HG02759 (cell line): Measurements from ENCODE around the gene PARD3B.

Experiments used
- ATAC-seq: cut with Tn5 transposase; IDR thresholded peaks from one replicate; pipeline ENCODE4 v1.9.1; 2021; ENCODE audit warnings: mild to moderate bottlenecking, moderate library complexity; ENCODE audit not compliant: unreplicated experiment

PARD3B gene

GRCh38 chr2:205290299-205290698, 745.0 kb downstream of the PARD3B start:
- no peak for ATAC-seq

DNA sequence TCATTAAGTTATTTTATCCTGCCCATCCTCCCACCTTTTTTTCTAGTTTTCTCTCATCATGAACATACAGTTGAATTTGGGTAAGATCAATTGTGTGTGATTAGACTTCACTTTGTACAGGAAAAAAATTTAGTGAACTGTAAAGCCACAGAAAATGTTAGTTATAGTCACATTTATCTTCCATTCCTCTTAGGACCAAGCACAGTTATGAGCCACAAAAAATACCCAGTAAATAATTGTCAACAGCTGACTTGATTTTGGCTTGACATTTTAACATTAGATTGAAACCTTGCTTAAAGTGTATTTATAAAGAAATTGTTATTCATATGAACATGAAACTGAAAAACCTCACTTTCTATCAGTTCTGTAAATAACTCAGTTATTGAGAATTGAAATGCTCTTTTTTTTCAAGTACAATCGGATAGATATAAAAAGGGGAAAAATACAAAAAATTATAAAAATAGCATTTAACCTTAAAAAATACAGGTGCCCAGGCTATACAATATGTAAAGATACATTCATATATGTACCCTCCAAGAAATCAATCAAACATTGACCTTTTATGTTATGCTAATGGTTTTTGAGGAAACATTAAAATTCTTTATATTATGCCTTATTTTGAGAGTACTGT, 747.5 kb downstream of the PARD3B start:
- no peak for ATAC-seq

GRCh38 chr2:205293559-205293958, 748.3 kb downstream of the PARD3B start:
- ATAC-seq, result no peak

- ATAC-seq, result no peak
Observed at GRCh38 chr2:205296959-205297358, 751.7 kb downstream of the PARD3B start.

DNA sequence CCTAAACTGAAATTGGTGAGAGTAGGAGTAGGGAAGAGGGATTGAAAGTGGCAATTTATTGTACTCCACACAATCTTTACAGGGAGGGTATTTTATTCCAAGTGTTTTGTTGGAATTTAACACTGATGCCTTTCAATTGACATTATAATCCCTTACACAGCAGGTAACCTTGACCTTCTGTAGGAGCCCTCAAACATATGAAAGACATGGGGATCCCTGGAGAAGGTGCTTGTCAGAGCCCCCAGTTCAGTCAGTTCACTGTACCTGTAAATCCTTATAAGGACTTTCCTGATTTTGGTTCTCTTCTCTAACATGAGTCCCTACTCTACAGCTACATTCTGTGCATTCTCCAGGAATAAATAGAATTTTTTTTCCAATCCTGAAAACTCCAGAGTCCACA, 752.1 kb downstream of the PARD3B start:
- no peak for ATAC-seq

DNA sequence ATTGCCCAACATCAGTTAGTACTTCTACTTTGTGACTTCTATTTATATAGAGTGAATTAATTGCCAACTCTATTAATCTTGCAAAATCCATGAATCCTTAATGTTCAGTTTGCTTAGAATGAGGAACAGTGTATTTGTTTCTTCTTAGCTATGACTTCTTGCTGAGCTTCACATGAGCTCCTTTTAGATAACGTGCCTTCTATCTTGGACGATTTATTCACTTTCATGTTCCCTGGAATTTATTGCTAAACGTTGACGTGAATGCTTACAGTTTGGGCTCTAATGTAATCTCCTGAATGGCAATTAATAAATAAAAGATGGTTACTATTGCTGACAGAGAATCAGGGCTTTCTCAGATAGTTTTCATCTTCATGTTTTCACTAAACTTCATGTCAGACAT, 752.6 kb downstream of the PARD3B start:
- ATAC-seq, result no peak

DNA sequence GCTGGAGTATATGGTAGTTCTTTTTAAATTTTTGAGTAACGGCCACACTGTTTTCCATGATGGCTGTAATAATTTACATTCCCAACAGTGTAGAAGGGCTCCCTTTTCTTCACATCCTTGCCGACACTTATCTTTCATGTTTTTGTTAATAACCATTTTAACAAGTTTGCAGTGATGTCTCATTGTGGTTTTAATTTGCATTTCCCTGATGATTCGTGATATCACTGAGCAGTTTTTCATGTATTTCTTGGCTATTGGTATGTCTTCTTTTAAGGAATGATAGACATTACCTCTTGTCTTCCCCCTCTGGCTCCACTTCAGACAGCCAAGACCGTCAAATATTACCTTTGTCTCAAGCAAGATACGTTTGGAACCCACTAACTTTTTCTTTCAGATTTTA, 765.9 kb downstream of the PARD3B start:
- ATAC-seq, result no peak

DNA sequence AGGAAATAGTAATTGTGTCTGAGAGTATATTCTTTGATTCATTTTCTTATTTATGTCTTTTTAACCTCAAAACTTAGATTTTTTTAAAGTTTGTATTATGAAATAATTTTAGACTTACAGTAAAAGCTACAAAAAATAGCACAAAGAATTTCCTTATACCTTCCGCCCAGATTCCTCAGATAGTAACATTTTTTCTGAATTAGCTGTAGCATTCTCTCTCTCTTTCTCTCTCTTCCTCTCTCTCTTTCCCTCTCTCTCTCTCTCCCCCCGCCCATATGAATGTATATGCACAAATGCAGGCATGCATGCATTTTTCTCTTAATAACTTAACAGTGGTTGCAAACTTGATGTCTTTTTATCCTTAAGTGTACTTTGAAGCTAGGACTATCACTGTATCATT, 776.0 kb downstream of the PARD3B start:
- no peak for ATAC-seq

- ATAC-seq, result no peak
Observed at GRCh38 chr2:205323929-205324328, 778.7 kb downstream of the PARD3B start.

GRCh38 chr2:205324355-205324754, 779.1 kb downstream of the PARD3B start:
- ATAC-seq, result peak; percentile 49

DNA sequence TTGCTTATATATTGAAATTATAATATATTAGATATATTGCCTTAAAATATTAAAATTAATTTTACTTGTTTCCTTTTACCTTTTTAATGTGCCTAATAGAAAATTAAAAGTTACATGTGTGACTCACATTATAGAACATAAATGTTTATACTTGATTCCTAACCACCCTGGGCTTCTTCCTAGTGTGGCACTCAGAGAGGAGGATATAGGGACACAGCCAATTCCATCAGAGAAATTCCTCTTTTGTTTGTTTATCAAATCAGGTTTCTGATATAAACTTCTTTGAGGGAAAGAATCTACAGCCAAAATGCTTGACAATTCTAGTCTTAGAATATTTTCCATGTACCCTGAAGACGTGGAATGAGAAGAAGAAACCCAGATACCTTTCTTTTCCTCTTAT, 788.1 kb downstream of the PARD3B start:
- no peak for ATAC-seq

- no peak for ATAC-seq
Observed at GRCh38 chr2:205337274-205337673, 792.0 kb downstream of the PARD3B start.

- ATAC-seq, result no peak
Observed at GRCh38 chr2:205338156-205338555, 792.9 kb downstream of the PARD3B start.

GRCh38 chr2:205343103-205343502, 797.8 kb downstream of the PARD3B start:
- no peak for ATAC-seq

DNA sequence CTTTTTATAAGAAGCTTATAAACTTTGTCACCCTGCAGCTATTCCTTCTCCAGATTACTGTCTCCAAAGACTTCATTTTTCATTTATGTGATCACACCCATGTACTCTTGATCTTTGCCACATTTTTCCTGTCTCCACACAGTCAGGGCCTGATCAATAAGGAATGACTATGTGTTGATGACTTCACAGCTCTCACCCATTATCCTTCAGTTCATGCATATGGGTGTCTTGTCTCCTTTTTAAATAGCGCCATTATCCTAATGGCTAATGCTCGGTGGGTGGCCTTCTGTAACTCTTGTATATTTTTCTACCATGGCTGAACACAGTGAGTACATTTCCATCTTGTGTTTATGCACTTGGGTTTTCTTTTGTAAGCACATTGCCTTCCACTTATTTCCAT, 801.4 kb downstream of the PARD3B start:
- ATAC-seq, result no peak

- ATAC-seq, result no peak
Observed at GRCh38 chr2:205347899-205348298, 802.6 kb downstream of the PARD3B start.

GRCh38 chr2:205352094-205352493, 806.8 kb downstream of the PARD3B start:
- no peak for ATAC-seq

GRCh38 chr2:205352593-205352992, 807.3 kb downstream of the PARD3B start:
- ATAC-seq, result no peak

GRCh38 chr2:205357732-205358131, 812.5 kb downstream of the PARD3B start:
- ATAC-seq, result no peak

DNA sequence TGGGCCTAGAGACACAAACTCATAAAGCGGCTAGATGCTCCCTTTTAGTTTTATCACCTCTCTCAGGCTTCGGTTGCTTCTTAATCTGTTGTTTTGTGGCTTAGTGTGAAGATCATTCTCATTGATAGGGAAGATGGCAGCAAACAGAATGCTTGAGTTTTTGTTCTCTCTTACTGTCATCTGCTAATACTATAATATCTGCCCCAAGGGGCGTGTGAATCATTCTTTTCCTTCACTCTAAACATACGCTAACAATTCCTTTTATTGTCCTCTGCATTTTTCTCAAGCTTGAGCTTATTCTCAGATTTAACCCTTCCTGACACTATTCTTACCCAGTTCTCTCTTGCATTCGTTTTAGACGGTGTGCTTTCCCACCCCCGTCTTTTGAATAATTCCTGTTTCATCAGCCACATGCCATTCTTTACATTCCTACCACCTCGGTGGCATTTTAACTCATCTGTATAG, 813.1 kb downstream of the PARD3B start:
- ATAC-seq, result no peak

DNA sequence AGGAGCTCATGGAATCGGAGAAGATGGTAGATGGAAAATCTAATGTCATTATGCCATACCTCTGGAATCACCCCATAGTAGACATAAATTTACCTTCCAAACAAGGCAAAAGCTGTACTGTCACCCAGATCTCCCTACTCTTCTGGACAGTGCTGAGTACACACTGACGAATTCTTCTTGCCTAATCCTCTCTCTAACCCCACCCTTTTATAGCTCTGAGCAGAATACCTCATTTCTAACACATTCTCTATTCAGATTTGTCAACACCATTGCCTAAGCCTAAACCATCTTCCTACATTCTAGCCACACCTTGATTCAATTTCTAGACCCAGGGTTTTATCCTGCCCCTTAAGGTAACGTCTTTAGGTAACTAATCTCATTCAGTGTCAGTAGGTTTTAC, 816.0 kb downstream of the PARD3B start:
- no peak for ATAC-seq

DNA sequence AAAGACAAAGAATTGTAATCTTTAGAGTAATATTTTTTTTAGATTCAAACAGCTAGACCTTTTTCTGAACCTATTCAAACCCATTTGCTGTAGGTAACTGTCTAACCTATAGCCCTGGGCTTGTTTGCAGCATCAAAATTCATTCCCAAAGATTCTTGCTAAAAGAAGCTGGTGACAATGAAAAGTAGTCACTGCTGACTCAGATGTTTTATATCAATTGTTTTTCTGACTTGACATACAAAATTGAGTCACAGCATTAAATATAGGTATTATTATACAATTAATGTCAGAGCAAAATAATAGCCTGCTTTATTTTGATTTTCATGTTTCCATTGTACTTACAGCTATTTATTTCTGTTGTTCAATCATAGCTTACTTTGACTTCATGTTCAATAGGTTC, 816.7 kb downstream of the PARD3B start:
- no peak for ATAC-seq

- no peak for ATAC-seq
Observed at GRCh38 chr2:205364261-205364660, 819.0 kb downstream of the PARD3B start.
